HEK293 (cell line): Measurements from ENCODE around the gene NABP2.

Experiments
- CTCF ChIA-PET: fragments of 350-600 bp; formaldehyde crosslinking; extraction: SDS; loops from one replicate; lab custom pipeline; 2021; ENCODE audit warnings: antibody characterized with exemption; lab: Yijun Ruan, JAX
- POLR2A ChIA-PET: fragments of 300-600 bp; formaldehyde crosslinking; extraction: SDS; loops from one replicate; lab custom pipeline; 2020; ENCODE audit warnings: antibody characterized with exemption, inconsistent platforms; lab: Yijun Ruan, JAX
- H3K27ac ChIP-seq: fragments of 200-500 bp; sonication (Bioruptor generic); 2 replicates; pipeline ENCODE4 v1.5.1; 2014; ENCODE audit warnings: low read depth, low read length, control low read depth, inconsistent platforms; ENCODE audit errors: extremely low read depth
- H3K36me3 ChIP-seq, 2 experiments: fragments of 200-500 bp in 1 of 2; sonication (Bioruptor generic) in 1 of 2; 1 replicate in 1 of 2; 2 replicates in 1 of 2; pipeline ENCODE4 v1.5.1; 2014 to 2017; ENCODE audit warnings: inconsistent platforms in 2 of 2, low read length in 2 of 2; ENCODE audit not compliant: control insufficient read depth in 2 of 2, insufficient read depth in 1 of 2
- H3K4me1 ChIP-seq: fragments of 200-500 bp; sonication (Bioruptor generic); 2 replicates; pipeline ENCODE4 v1.5.1; 2014; ENCODE audit warnings: mild to moderate bottlenecking, low read length, inconsistent platforms; ENCODE audit not compliant: control insufficient read depth, insufficient read depth
- H3K4me3 ChIP-seq: 2 replicates; pipeline ENCODE4 v1.5.1; 2011; ENCODE audit warnings: low read depth, mild to moderate bottlenecking, control low read depth, low read length, moderate library complexity
- H3K9me3 ChIP-seq: fragments of 200-500 bp; sonication (Bioruptor generic); 2 replicates; pipeline ENCODE4 v1.5.1; 2014; ENCODE audit warnings: low read depth, low read length, inconsistent platforms; ENCODE audit not compliant: control insufficient read depth, insufficient read depth
- BCL11A ChIP-seq: fragments of 450-650 bp; formaldehyde crosslinking; IDR thresholded peaks from 2 replicates; pipeline ENCODE4 v1.5.1; 2016; ENCODE audit warnings: low read depth, missing biosample characterization, missing genetic modification characterization
- GLIS2 ChIP-seq: fragments of 450-650 bp; formaldehyde crosslinking; IDR thresholded peaks from 2 replicates; pipeline ENCODE4 v1.5.1; 2016; ENCODE audit warnings: missing biosample characterization, missing genetic modification characterization
- HOXC10 ChIP-seq: sonication (generic); formaldehyde crosslinking; IDR thresholded peaks from 2 replicates; pipeline ENCODE4 v1.8.1; 2023; ENCODE audit warnings: mild to moderate bottlenecking, missing genetic modification reagents
- HOXD13 ChIP-seq: sonication (generic); formaldehyde crosslinking; IDR thresholded peaks from 2 replicates; pipeline ENCODE4 v1.8.0; 2022; ENCODE audit warnings: missing genetic modification reagents, borderline replicate concordance
- SALL2 ChIP-seq: fragments of 450-650 bp; formaldehyde crosslinking; IDR thresholded peaks from 2 replicates; pipeline ENCODE4 v1.5.0; 2017; ENCODE audit warnings: missing biosample characterization, mild to moderate bottlenecking, missing genetic modification characterization, borderline replicate concordance
- WT1 ChIP-seq: fragments of 450-650 bp; formaldehyde crosslinking; IDR thresholded peaks from 2 replicates; pipeline ENCODE4 v1.5.1; 2016; ENCODE audit warnings: missing biosample characterization, missing genetic modification characterization
- ZFP41 ChIP-seq: fragments of 450-650 bp; formaldehyde crosslinking; IDR thresholded peaks from 2 replicates; pipeline ENCODE4 v1.5.1; 2016; ENCODE audit warnings: missing biosample characterization, missing genetic modification characterization, borderline replicate concordance
- ZNF148 ChIP-seq: fragments of 450-650 bp; formaldehyde crosslinking; IDR thresholded peaks from 2 replicates; pipeline ENCODE4 v1.5.0; 2017; ENCODE audit warnings: missing biosample characterization, missing genetic modification characterization, borderline replicate concordance
- ZNF16 ChIP-seq: fragments of 450-650 bp; formaldehyde crosslinking; IDR thresholded peaks from 2 replicates; pipeline ENCODE4 v1.5.1; 2016; ENCODE audit warnings: low read depth, missing biosample characterization, missing genetic modification characterization
- ZNF248 ChIP-seq: fragments of 450-650 bp; formaldehyde crosslinking; IDR thresholded peaks from 2 replicates; pipeline ENCODE4 v1.5.1; 2017; ENCODE audit warnings: missing biosample characterization, missing genetic modification characterization
- ZNF26 ChIP-seq: fragments of 450-650 bp; formaldehyde crosslinking; IDR thresholded peaks from 2 replicates; pipeline ENCODE4 v1.5.1; 2016; ENCODE audit warnings: missing biosample characterization, missing genetic modification characterization
- ZNF350 ChIP-seq: fragments of 450-650 bp; formaldehyde crosslinking; IDR thresholded peaks from 2 replicates; pipeline ENCODE4 v1.5.0; 2017; ENCODE audit warnings: missing biosample characterization, mild to moderate bottlenecking, missing genetic modification characterization
- ZNF416 ChIP-seq: fragments of 450-650 bp; formaldehyde crosslinking; IDR thresholded peaks from 2 replicates; pipeline ENCODE4 v1.5.1; 2016; ENCODE audit warnings: missing biosample characterization, missing genetic modification characterization
- ZNF488 ChIP-seq: fragments of 450-650 bp; formaldehyde crosslinking; IDR thresholded peaks from 2 replicates; pipeline ENCODE4 v1.5.1; 2016; ENCODE audit warnings: missing biosample characterization, missing genetic modification characterization
- ZNF501 ChIP-seq: fragments of 450-650 bp; formaldehyde crosslinking; IDR thresholded peaks from 2 replicates; pipeline ENCODE4 v1.5.1; 2016; ENCODE audit warnings: missing biosample characterization, missing genetic modification characterization
- ZNF544 ChIP-seq: fragments of 450-650 bp; formaldehyde crosslinking; IDR thresholded peaks from 2 replicates; pipeline ENCODE4 v1.5.0; 2017; ENCODE audit warnings: missing biosample characterization, missing genetic modification characterization
- ZNF555 ChIP-seq: fragments of 450-650 bp; formaldehyde crosslinking; conservative IDR thresholded peaks from 2 replicates; pipeline ENCODE4 v1.5.1; 2017; ENCODE audit warnings: missing biosample characterization, mild to moderate bottlenecking, missing genetic modification characterization, inconsistent platforms
- ZNF585B ChIP-seq: fragments of 450-650 bp; formaldehyde crosslinking; IDR thresholded peaks from 2 replicates; pipeline ENCODE4 v1.5.1; 2016; ENCODE audit warnings: missing biosample characterization, missing genetic modification characterization
- ZNF596 ChIP-seq: fragments of 450-650 bp; IDR thresholded peaks from 2 replicates; pipeline ENCODE4 v1.5.0; 2018; ENCODE audit warnings: missing biosample characterization, mild to moderate bottlenecking, missing genetic modification characterization, moderate library complexity
- ZNF624 ChIP-seq: fragments of 450-650 bp; formaldehyde crosslinking; IDR thresholded peaks from 2 replicates; pipeline ENCODE4 v1.5.1; 2017; ENCODE audit warnings: missing biosample characterization, missing genetic modification characterization
- ZNF626 ChIP-seq: fragments of 450-650 bp; sonication (Bioruptor Pico); formaldehyde crosslinking; IDR thresholded peaks from 2 replicates; pipeline ENCODE4 v1.5.1; 2018; ENCODE audit warnings: missing biosample characterization, missing genetic modification characterization, inconsistent platforms
- ZNF701 ChIP-seq: fragments of 450-650 bp; formaldehyde crosslinking; IDR thresholded peaks from 2 replicates; pipeline ENCODE4 v1.5.1; 2016; ENCODE audit warnings: missing biosample characterization, missing genetic modification characterization
- ZNF777 ChIP-seq: fragments of 450-650 bp; formaldehyde crosslinking; IDR thresholded peaks from 2 replicates; pipeline ENCODE4 v1.5.1; 2017; ENCODE audit warnings: missing biosample characterization, missing genetic modification characterization, borderline replicate concordance
- ZXDB ChIP-seq: fragments of 450-650 bp; formaldehyde crosslinking; IDR thresholded peaks from 2 replicates; pipeline ENCODE4 v1.5.1; 2016; ENCODE audit warnings: missing biosample characterization, missing genetic modification characterization

The NABP2 gene

GRCh38 chr12:56248711-56249110, 24.6 kb downstream of the NABP2 start (continued):
- no peak for TF ChIP-seq ZNF148 (tag by site-specific recombination)

GRCh38 chr12:56252649-56253048, 28.5 kb downstream of the NABP2 start:
- Histone ChIP-seq H3K27ac (no peak overlapping the region), H3K36me3 (peaks cover 54 to 86% of the 10 kb centered on the region in 2 experiments), H3K4me1 (peaks cover 9% of the 10 kb centered on the region), H3K9me3 (no peaks in the 10 kb centered on the region), H3K4me3 (no peak overlapping the region)
- ChIA-PET POLR2A (no interaction called here), CTCF (interaction anchor here (0.6 to 1.4 kb wide), 4 partner anchors 14 to 223 kb away, joined by 3 to 5 read pairs (median 4); partner anchors contain the start of genes COQ10A and SPRYD4)
- TF ChIP-seq ZNF488 (tag by site-specific recombination), result no peak
- TF ChIP-seq ZXDB (tag by site-specific recombination), result no peak
- no peak for TF ChIP-seq BCL11A (tag by site-specific recombination)
- TF ChIP-seq ZNF777 (tag by site-specific recombination), result no peak
- no peak for TF ChIP-seq ZNF596
- no peak for TF ChIP-seq ZNF544 (tag by site-specific recombination)
- TF ChIP-seq SALL2 (tag by site-specific recombination), result no peak
- TF ChIP-seq ZNF626 (tag by site-specific recombination), result no peak
- TF ChIP-seq ZNF26, result no peak
- TF ChIP-seq HOXC10 (CRISPR knock-in tag), result no peak

- Histone ChIP-seq H3K36me3 (peaks cover 54 to 82% of the 10 kb centered on the region in 2 experiments), H3K27ac (no peak overlapping the region), H3K4me1 (peaks cover 9% of the 10 kb centered on the region), H3K9me3 (no peaks in the 10 kb centered on the region), H3K4me3 (no peak overlapping the region)
- ChIA-PET POLR2A (interaction anchor here (1.7 kb wide), 1 partner anchor 14 kb away, joined by 6 read pairs; the partner anchor contains the start of gene COQ10A), CTCF (interaction anchor here (0.6 to 1.4 kb wide), 5 partner anchors 14 to 223 kb away, joined by 3 to 5 read pairs (median 4); partner anchors contain the start of genes COQ10A and SPRYD4)
- TF ChIP-seq ZNF16 (tag by site-specific recombination), result no peak
- TF ChIP-seq HOXD13, result no peak
- no peak for TF ChIP-seq ZNF555 (tag by site-specific recombination)
- TF ChIP-seq ZNF777 (tag by site-specific recombination), result no peak
- no peak for TF ChIP-seq ZNF501 (tag by site-specific recombination)
- TF ChIP-seq ZFP41 (tag by site-specific recombination), result no peak
- no peak for TF ChIP-seq GLIS2 (tag by site-specific recombination)
- no peak for TF ChIP-seq WT1 (tag by site-specific recombination)
- TF ChIP-seq ZNF596, result no peak
- no peak for TF ChIP-seq ZNF350 (tag by site-specific recombination)
- no peak for TF ChIP-seq ZNF701 (tag by site-specific recombination)
- no peak for TF ChIP-seq ZNF624 (tag by site-specific recombination)
- no peak for TF ChIP-seq ZNF416 (tag by site-specific recombination)
- TF ChIP-seq ZNF248 (tag by site-specific recombination), result no peak
- no peak for TF ChIP-seq ZNF585B (tag by site-specific recombination)
These were observed 28.9 kb downstream of the NABP2 start for GRCh38 chr12:56253091-56253490.
